Daoy (cell line): Measurements from ENCODE around the gene MAST3. TPM values are rescaled to one million over a fixed set of nuclear protein-coding genes. Genes with fewer than 3 reads are reported as not detected.

Experiments used
- DNase-seq: peaks from one replicate; pipeline ENCODE4 v3.0.0-alpha.2; 2015; ENCODE audit warnings: low read depth
- total RNA-seq: library from RNA; depleted of rRNA; stranded (reverse); fragments of >200 nt; shearing (Covaris generic); gene quantifications from 2 replicates; pipeline ENCODE4 v1.2.3, GENCODE V29; 2014; rRNA removed

Gene MAST3
- 1.1 and 1.5 TPM in 2 replicates for total RNA-seq

- DNase-seq: peak; percentile 91
These were observed at the start of gene MAST3 for GRCh38 chr19:18097217-18097992. MAST3 (plus strand) TSS chr19:18097778; CDS start chr19:18097793, 15 bp downstream.

GRCh38 chr19:18049385-18049784 is 48.2 kb upstream of the MAST3 start:
- DNase-seq: peak; percentile 37

DNA sequence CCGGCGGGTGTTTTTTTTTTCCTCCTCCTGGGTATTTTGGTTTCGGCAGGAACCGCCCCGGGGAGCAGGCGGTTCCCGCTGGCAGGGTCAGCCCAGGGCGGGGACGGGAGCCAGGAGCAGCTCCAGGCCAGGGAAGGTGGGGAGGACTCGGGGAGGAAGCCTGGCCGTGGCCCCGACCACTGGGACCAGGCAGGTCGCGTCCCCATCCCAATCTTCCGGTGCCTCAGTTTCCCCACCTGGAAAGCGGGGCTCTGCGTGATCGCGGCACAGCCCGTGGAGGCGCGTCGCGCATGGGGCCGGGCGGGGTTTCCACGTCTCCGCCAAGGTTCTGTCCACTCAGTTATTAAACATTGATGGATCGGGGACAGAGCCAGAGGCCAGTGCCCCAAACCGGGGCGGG is 45.7 kb upstream of the MAST3 start:
- DNase-seq: no peak

DNA sequence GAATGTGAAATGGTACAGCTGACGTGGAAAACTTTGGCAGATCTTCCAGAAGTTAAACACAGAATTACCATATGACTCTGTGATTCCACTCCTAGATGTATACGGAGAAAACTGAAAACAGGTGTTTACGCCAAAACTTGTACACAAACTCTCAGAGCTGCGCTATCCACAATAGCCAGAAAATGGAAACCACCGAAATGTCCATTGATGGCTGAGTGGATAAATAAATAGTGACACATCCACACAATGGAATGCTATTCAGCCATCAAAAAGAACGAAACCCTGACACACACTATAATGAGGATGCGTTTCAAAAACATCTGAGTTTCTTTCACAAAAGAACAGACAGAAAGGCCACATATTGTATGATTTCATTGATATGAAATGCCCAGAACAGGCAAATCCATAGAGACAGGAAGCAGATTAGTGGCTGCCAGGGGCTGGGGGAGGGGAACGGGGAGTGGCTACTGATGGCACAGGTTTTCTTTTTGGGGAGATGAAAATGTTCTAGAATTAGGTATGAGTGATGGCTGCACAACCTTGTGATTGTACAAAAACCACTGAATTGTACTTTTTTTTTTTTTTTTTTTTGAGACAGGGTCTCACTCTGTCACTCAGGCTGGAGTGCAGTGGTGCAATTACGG is 43.9 kb upstream of the MAST3 start:
- DNase-seq: peak; percentile 26

DNA sequence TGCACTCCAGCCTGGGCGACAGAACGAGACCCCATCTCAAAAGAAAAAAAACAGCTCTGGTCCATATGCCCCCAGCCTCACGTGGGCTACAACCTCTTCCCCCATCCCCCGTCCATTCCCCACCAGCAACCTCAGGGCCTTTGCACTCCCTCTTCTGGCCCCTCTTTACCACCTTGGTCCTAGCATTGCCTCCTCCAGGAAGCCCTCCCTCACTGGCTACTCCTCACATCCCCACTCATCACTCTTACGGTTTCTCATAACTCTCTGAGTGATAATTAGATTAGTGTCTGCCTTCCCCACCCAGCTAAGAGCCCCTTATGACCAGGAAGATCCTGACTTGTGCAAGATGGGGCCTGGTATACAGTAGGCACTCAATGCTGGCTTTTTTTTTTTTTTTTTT is 41.6 kb upstream of the MAST3 start:
- DNase-seq: no peak

DNA sequence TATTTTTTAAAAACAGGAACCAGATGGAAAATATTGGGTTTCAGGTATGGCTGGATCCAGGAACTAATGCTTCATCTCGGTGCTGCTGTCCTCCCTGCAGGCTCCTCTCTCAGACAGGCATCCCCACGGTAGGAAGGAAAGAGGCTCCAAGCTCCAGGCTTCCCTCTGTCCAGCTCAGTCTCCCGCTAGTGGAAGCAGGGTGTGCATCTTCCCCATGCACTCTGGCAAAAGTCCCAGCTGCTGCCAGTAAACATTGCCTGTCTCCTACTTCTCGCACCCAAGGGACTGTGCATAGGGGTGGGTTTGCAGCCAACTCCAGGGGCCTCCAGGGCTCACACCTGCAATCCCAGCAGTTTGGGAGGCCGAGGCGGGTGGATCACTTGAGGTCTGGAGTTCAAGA is 40.0 kb upstream of the MAST3 start:
- DNase-seq: no peak

GRCh38 chr19:18058208-18059009 is 39.2 kb upstream of the MAST3 start:
- peak; percentile 81 for DNase-seq

GRCh38 chr19:18059297-18059696 is 38.3 kb upstream of the MAST3 start:
- no peak for DNase-seq

DNA sequence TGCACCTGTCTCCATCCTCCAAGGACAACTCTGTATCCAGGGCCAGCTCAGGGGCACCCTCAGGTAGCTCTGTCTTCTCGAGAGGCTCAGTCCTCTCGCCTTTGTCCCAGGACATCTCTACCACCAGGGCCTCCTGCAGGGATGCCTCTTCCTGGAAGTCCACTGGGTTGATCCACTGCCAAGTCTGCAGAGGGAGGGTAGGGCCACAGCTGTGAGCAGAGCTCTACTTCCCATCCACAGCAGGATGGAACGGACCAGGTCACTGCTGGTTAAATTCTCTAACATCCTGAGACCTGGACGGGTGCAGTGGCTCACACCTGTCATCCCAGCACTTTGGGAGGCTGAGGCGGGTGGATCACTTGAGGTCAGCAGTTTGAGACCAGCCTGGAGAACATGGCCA is 37.7 kb upstream of the MAST3 start:
- no peak for DNase-seq

- DNase-seq: no peak
These were observed 37.1 kb upstream of the MAST3 start for GRCh38 chr19:18060472-18060871.

DNA sequence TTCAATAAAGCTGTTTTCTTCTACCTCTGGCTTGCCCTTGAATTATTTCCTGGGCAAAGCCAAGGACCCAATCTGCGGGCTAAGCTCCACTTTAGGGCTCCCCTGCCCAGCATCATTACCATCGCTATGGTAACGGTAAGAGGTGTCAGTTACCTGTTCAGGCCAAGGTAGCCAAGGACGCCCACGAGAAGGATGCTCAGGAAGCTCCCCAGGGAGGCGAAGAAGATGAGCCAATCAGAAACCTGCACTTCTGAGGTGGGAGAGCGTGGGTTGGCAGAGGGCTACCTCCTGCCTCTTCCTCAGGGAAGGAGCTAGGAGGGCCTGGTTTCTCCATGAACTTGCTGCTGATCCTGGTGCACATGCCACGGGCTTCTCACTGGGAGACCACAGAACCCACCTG is 35.5 kb upstream of the MAST3 start:
- no peak for DNase-seq

- DNase-seq: peak; percentile 25
These were observed 34.1 kb upstream of the MAST3 start for GRCh38 chr19:18063463-18063862.

- no peak for DNase-seq
These were observed 32.4 kb upstream of the MAST3 start for GRCh38 chr19:18065173-18065495.

- no peak for DNase-seq
These were observed 29.2 kb upstream of the MAST3 start for GRCh38 chr19:18068395-18068794.

GRCh38 chr19:18069383-18069782 is 28.2 kb upstream of the MAST3 start:
- DNase-seq: no peak

- peak; percentile 28 for DNase-seq
These were observed 27.4 kb upstream of the MAST3 start for GRCh38 chr19:18070181-18070580.

GRCh38 chr19:18072335-18072734 is 25.2 kb upstream of the MAST3 start:
- no peak for DNase-seq

- DNase-seq: no peak
These were observed 24.4 kb upstream of the MAST3 start for GRCh38 chr19:18073197-18073596.

DNA sequence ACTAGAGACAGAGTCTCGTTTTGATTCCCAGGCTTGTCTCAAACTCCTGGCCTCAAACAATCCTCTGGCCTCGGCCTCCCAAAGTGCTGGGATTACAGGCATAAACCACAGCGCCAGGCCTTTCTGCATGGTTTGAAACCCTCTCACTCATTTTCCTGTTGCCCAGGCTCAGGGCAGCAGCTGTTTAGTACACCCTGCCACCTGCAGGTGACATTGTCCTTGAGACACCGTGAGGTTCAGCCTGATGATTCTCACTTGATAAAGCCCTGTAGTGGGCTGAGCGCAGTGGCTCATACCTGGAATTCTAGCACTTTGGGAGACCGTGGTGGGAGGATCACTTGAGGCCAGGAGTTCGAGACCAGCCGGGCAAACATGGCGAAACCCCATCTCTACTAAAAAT is 23.4 kb upstream of the MAST3 start:
- no peak for DNase-seq

DNA sequence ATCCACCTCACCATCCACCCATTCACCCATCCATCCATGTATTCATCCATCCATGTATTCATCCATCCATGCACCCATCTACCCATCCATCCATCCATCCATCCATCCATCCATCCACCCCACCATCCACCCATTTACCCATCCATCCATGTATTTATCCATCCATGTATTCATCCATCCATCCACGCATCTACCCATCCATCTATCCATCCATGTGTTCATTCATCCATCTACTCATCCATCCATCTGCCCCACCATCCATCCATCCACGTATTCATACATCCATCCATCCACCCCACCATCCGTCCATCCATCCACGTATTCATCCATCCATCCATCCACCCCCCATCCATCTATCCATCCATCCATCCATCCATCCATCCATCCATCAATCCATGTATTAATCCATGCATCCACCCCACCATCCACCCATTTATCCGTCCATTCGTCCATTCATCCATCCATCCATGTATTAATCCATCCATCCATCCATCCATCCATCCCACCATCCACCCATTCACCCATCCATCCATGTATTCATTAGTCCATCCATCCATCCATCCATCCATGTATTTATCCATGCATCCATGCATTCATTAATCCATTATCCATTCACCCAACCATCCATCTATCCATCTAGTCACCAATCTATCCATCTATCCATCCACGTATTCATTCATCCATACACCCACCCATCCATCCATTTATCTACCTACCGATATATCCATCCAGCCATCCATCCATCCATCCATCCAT is 13.5 kb upstream of the MAST3 start:
- no peak for DNase-seq

- no peak for DNase-seq
These were observed 11.7 kb upstream of the MAST3 start for GRCh38 chr19:18085702-18086457.
